ENCODE data around the gene RERE. TPM values are rescaled to one million over a fixed set of nuclear protein-coding genes. Genes with fewer than 3 reads are reported as not detected.

RERE gene
- total and polyA plus RNA-seq, 7 donors = 19.2 to 148 (median 90.6) TPM

DNA sequence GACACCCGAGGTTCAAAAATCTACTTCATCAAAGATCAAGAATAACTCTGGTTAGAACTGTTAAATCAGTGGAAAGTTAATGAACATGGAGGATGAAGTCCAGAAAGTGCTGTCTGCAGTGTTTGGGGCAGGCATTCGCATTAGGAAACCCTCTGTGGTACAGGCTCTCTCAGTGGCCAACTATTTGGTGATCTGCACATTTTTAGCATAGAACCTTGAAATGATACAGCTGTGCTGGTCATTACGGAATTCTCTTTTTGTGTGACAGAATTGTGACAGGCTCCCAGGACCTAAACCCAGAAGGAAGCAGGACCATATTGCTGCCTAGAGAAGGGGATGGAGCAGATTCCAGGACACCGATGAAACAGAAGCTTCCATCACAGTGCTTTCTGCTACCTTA, 410.5 kb downstream of the RERE start:
- peaks cover 0 to 92% (median 73%) of the 10 kb centered on the region in 4 donors for H3K4me1 ChIP-seq
- H3K27ac ChIP-seq = peak overlapping the region; percentile 82 to 100 (median 98)
- intact Hi-C loops (cut with DNase I) = loop anchor here (1.0 kb wide), 1 partner anchor 36 kb away; no protein-coding TSS in a partner anchor
- H3K4me3 ChIP-seq = no peak overlapping the region
- TF ChIP-seq POLR2AphosphoS5 (IDR thresholded peaks at IDR 0.05) = no peak
- TF ChIP-seq EP300 (IDR thresholded peaks at IDR 0.05) = no peak
- no peak for TF ChIP-seq CTCF (IDR thresholded peaks at IDR 0.05)
- TF ChIP-seq POLR2A (IDR thresholded peaks at IDR 0.05) = no peak
- H3K27me3 ChIP-seq = no peaks in the 10 kb centered on the region
- no peaks in the 10 kb centered on the region for H3K9me3 ChIP-seq
- no peak for DNase-seq
- peaks cover 0 to 25% (median 2%) of the 10 kb centered on the region in 4 donors for H3K36me3 ChIP-seq
- 85 to 89% methylated on average over 4 of the region's 4 CpGs for WGBS, 2 donors

GRCh38 chr1:8406011-8406410, 411.4 kb downstream of the RERE start:
- H3K4me1 ChIP-seq = peaks cover 0 to 86% (median 70%) of the 10 kb centered on the region in 4 donors
- no peak for TF ChIP-seq EP300 (IDR thresholded peaks at IDR 0.05)
- no peaks in the 10 kb centered on the region for H3K9me3 ChIP-seq
- WGBS, 2 donors = 98% methylated on average over 7 of the region's 7 CpGs
- intact Hi-C loops (cut with DNase I) = no loop called here
- H3K36me3 ChIP-seq = peaks cover 0 to 32% (median 2%) of the 10 kb centered on the region in 4 donors
- DNase-seq = no peak
- H3K4me3 ChIP-seq = no peak overlapping the region
- H3K27me3 ChIP-seq = no peaks in the 10 kb centered on the region
- peak overlapping the region; percentile 28 to 100 (median 98) for H3K27ac ChIP-seq

- 44 to 75% methylated on average over 10 of the region's 10 CpGs for WGBS, 2 donors
- H3K27ac ChIP-seq = peak overlapping the region; percentile 52 to 100 (median 98)
- no peak for DNase-seq
- H3K36me3 ChIP-seq = peaks cover 0 to 27% (median 2%) of the 10 kb centered on the region in 4 donors
- H3K9me3 ChIP-seq = no peaks in the 10 kb centered on the region
- H3K27me3 ChIP-seq = no peaks in the 10 kb centered on the region
- peaks cover 0 to 73% (median 57%) of the 10 kb centered on the region in 4 donors for H3K4me1 ChIP-seq
- intact Hi-C loops (cut with DNase I) = no loop called here
- no peak for TF ChIP-seq POLR2A (IDR thresholded peaks at IDR 0.05)
- no peak overlapping the region for H3K4me3 ChIP-seq
Measured at GRCh38 chr1:8404460-8405370, 412.7 kb downstream of the RERE start.

DNA sequence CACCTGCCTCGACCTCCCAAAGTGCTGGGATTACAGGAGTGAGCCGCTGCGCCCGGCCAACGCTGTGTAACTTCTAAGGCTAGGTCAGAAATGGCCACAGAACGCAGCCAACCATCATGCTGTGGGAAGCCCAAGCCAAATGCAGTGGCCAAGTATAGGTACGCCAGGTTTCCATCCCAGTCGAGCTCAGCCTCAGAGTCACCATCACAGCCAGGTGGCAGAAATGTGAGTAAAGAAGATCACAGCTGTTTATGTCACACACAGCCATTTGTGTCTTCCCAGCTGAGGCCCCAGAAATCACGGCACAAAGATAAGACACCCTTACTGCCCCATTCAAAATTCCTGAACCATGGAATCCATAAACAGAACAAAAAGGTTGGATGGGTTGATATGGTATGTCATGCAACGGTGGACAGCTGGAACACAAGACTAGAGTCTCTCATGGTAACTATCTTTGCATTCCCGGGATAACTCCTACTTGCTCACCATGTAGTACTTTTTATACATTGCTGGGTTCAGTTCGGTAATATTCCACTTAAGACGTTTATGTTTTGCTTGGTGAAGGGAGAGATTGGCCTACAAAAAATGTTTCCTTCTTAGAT, 415.2 kb downstream of the RERE start:
- H3K4me1 ChIP-seq = peaks cover 0 to 71% (median 52%) of the 10 kb centered on the region in 4 donors

DNA sequence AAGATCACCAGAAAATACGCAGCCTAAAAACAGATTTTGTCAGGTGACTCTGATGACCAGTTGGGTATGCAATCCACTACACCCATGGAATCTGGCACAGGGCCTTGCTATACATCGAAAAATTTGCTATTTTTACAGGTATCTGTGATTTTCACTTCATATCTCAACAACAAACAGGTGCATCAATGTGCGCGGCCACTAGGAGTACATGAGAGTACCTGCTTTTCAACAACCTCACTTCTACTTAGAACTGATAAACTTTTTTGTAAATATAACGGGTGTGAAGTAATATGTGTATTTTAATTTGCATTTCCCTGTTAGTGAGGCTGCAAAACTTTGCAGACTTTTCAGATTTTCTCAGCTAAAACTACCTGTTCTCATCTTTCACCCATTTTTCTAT, 418.8 kb downstream of the RERE start:
- 92 to 95% methylated on average over 5 of the region's 5 CpGs for WGBS, 2 donors
- peak overlapping the region; percentile 71 to 86 (median 84) for H3K27ac ChIP-seq

More for the DNA sequence above, 415.2 kb downstream of the RERE start:
- DNase-seq = no peak
- Histone ChIP-seq H3K4me3 (no peak overlapping the region), H3K9me3 (no peaks in the 10 kb centered on the region), H3K27ac (peak overlapping the region in 3 of 4 donors; percentile 15 to 100 (median 96)), H3K27me3 (no peaks in the 10 kb centered on the region), H3K36me3 (peaks cover 0 to 27% (median 2%) of the 10 kb centered on the region in 4 donors)
- WGBS, 2 donors = 93 to 94% methylated on average over 13 of the region's 13 CpGs
- intact Hi-C loops (cut with DNase I) = no loop called here
- TF ChIP-seq POLR2A (IDR thresholded peaks at IDR 0.05) = no peak
- TF ChIP-seq CTCF (IDR thresholded peaks at IDR 0.05) = no peak
- TF ChIP-seq POLR2AphosphoS5 (IDR thresholded peaks at IDR 0.05) = no peak
- no peak for TF ChIP-seq EP300 (IDR thresholded peaks at IDR 0.05)

More for the DNA sequence above, 418.8 kb downstream of the RERE start:
- TF ChIP-seq CTCF (IDR thresholded peaks at IDR 0.05) (peak in 1 of 4 experiments; percentile 24), EP300 (IDR thresholded peaks at IDR 0.05) (no peak), POLR2AphosphoS5 (IDR thresholded peaks at IDR 0.05) (no peak), POLR2A (IDR thresholded peaks at IDR 0.05) (no peak)
- intact Hi-C loops (cut with DNase I) = no loop called here
- no peak overlapping the region for H3K4me3 ChIP-seq
- no peak for DNase-seq
- no peaks in the 10 kb centered on the region for H3K27me3 ChIP-seq
- no peaks in the 10 kb centered on the region for H3K9me3 ChIP-seq
- H3K4me1 ChIP-seq = peaks cover 0 to 78% (median 66%) of the 10 kb centered on the region in 4 donors
- peaks cover 0 to 9% (median 2%) of the 10 kb centered on the region in 4 donors for H3K36me3 ChIP-seq
